Measurements from ENCODE around the gene DUT. TPM values are rescaled to one million over a fixed set of nuclear protein-coding genes. Genes with fewer than 3 reads are reported as not detected.

DUT gene
- total RNA-seq, 4 donors from 2014 or later, result 63.5 to 90.1 (median 75.7) TPM

GRCh38 chr15:48313216-48313615 lies 18.0 kb upstream of the DUT start:
- no peaks in the 10 kb centered on the region for H3K4me1 ChIP-seq
- H3K4me3 ChIP-seq, result no peak overlapping the region
- TF ChIP-seq POLR2A (IDR thresholded peaks at IDR 0.05), result no peak
- TF ChIP-seq CTCF (IDR thresholded peaks at IDR 0.05), result no peak
- intact Hi-C loops (cut with DNase I), result no loop called here
- H3K36me3 ChIP-seq, result no peaks in the 10 kb centered on the region
- DNase-seq, result no peak
- 84 to 86% methylated on average over 2 of the region's 2 CpGs for WGBS, 2 donors
- H3K9me3 ChIP-seq, result no peaks in the 10 kb centered on the region
- H3K27me3 ChIP-seq, result no peaks in the 10 kb centered on the region
- no peak overlapping the region for H3K27ac ChIP-seq

GRCh38 chr15:48315041-48315440 lies 16.2 kb upstream of the DUT start:
- 75 to 77% methylated on average over 7 to 10 of the region's 10 CpGs for WGBS, 2 donors

GRCh38 chr15:48317221-48317620 lies 14.0 kb upstream of the DUT start:
- H3K4me1 ChIP-seq, result no peaks in the 10 kb centered on the region

More at GRCh38 chr15:48315041-48315440, 16.2 kb upstream of the DUT start:
- DNase-seq, result no peak
- TF ChIP-seq POLR2A (IDR thresholded peaks at IDR 0.05), result no peak
- H3K27me3 ChIP-seq, result no peaks in the 10 kb centered on the region
- intact Hi-C loops (cut with DNase I), result no loop called here
- no peaks in the 10 kb centered on the region for H3K36me3 ChIP-seq
- H3K27ac ChIP-seq, result no peak overlapping the region
- H3K4me3 ChIP-seq, result no peak overlapping the region
- no peaks in the 10 kb centered on the region for H3K9me3 ChIP-seq
- H3K4me1 ChIP-seq, result no peaks in the 10 kb centered on the region

GRCh38 chr15:48318131-48318530 lies 13.1 kb upstream of the DUT start:
- TF ChIP-seq CTCF (IDR thresholded peaks at IDR 0.05) (no peak), POLR2A (IDR thresholded peaks at IDR 0.05) (no peak)
- Histone ChIP-seq H3K9me3 (no peaks in the 10 kb centered on the region), H3K4me3 (no peak overlapping the region), H3K27ac (no peak overlapping the region), H3K4me1 (no peaks in the 10 kb centered on the region), H3K27me3 (no peaks in the 10 kb centered on the region), H3K36me3 (no peaks in the 10 kb centered on the region)
- 51 to 59% methylated on average over 6 of the region's 6 CpGs for WGBS, 2 donors
- intact Hi-C loops (cut with DNase I), result no loop called here
- DNase-seq, result no peak

More at GRCh38 chr15:48317221-48317620, 14.0 kb upstream of the DUT start:
- H3K27ac ChIP-seq, result no peak overlapping the region
- no peaks in the 10 kb centered on the region for H3K9me3 ChIP-seq
- no peaks in the 10 kb centered on the region for H3K27me3 ChIP-seq
- intact Hi-C loops (cut with DNase I), result no loop called here
- no peak overlapping the region for H3K4me3 ChIP-seq
- TF ChIP-seq CTCF (IDR thresholded peaks at IDR 0.05), result no peak
- TF ChIP-seq POLR2A (IDR thresholded peaks at IDR 0.05), result no peak
- 51 to 86% methylated on average over 2 of the region's 2 CpGs for WGBS, 2 donors
- no peaks in the 10 kb centered on the region for H3K36me3 ChIP-seq
- DNase-seq, result no peak

GRCh38 chr15:48323294-48323693 lies 7.9 kb upstream of the DUT start:
- WGBS, 2 donors, result 80 to 89% methylated on average over 7 of the region's 7 CpGs
- Histone ChIP-seq H3K36me3 (no peaks in the 10 kb centered on the region), H3K4me1 (no peaks in the 10 kb centered on the region), H3K4me3 (no peak overlapping the region), H3K27ac (no peak overlapping the region), H3K9me3 (no peaks in the 10 kb centered on the region), H3K27me3 (no peaks in the 10 kb centered on the region)
- no peak for TF ChIP-seq CTCF (IDR thresholded peaks at IDR 0.05)
- no peak for DNase-seq
- intact Hi-C loops (cut with DNase I), result no loop called here

GRCh38 chr15:48324949-48325348 lies 6.3 kb upstream of the DUT start:
- Histone ChIP-seq H3K4me1 (peaks cover 0 to 4% (median 0%) of the 10 kb centered on the region in 3 donors), H3K9me3 (no peaks in the 10 kb centered on the region), H3K36me3 (no peaks in the 10 kb centered on the region), H3K4me3 (no peak overlapping the region), H3K27me3 (no peaks in the 10 kb centered on the region), H3K27ac (no peak overlapping the region)
- intact Hi-C loops (cut with DNase I), result no loop called here
- no peak for DNase-seq
- TF ChIP-seq POLR2A (IDR thresholded peaks at IDR 0.05) (no peak), CTCF (IDR thresholded peaks at IDR 0.05) (no peak)
- 42 to 61% methylated on average over 5 of the region's 5 CpGs for whole genome bisulfite sequencing, 2 donors

Measured in esophagus squamous epithelium (tissue), 5 donors.